Middle frontal gyrus (tissue), 1 donor: ENCODE results near the gene CFAP43.

ENCODE experiments used
- DNase-seq: peaks from one replicate; pipeline ENCODE4 v3.0.0-alpha.2; 2015; ENCODE audit warnings: low spot score; ENCODE audit errors: extremely low spot score

Gene CFAP43

GRCh38 chr10:104143829-104144228 lies 88.3 kb downstream of the CFAP43 start:
- no peak for DNase-seq

- no peak for DNase-seq
Observed at GRCh38 chr10:104142081-104142480, 90.1 kb downstream of the CFAP43 start.

GRCh38 chr10:104139221-104139620 lies 92.9 kb downstream of the CFAP43 start:
- DNase-seq, result no peak

GRCh38 chr10:104138131-104138530 lies 94.0 kb downstream of the CFAP43 start:
- no peak for DNase-seq

- DNase-seq, result no peak
Observed at GRCh38 chr10:104130041-104130440, 102.1 kb downstream of the CFAP43 start.

GRCh38 chr10:104128214-104128613 lies 104.0 kb downstream of the CFAP43 start:
- DNase-seq, result no peak

- DNase-seq, result no peak
Observed at GRCh38 chr10:104127411-104127810, 104.8 kb downstream of the CFAP43 start.

GRCh38 chr10:104123397-104123796 lies 108.8 kb downstream of the CFAP43 start:
- no peak for DNase-seq

GRCh38 chr10:104122225-104123107 lies 109.7 kb downstream of the CFAP43 start:
- no peak for DNase-seq

GRCh38 chr10:104121485-104122224 lies 110.5 kb downstream of the CFAP43 start, which contains the start of gene SFR1:
Gene SFR1 (plus strand): TSS chr10:104122171. CDS start chr10:104122184, 13 bp downstream.
- DNase-seq, result peak; percentile 98

- peak; percentile 20 for DNase-seq
Observed at GRCh38 chr10:104120903-104121484, 111.2 kb downstream of the CFAP43 start.

GRCh38 chr10:104120512-104120902 lies 111.7 kb downstream of the CFAP43 start:
- no peak for DNase-seq

GRCh38 chr10:104119996-104120395 lies 112.2 kb downstream of the CFAP43 start:
- DNase-seq, result no peak

- DNase-seq, result no peak
Observed at GRCh38 chr10:104117839-104118323, 114.3 kb downstream of the CFAP43 start.

GRCh38 chr10:104113376-104113956 lies 118.7 kb downstream of the CFAP43 start:
- no peak for DNase-seq

- no peak for DNase-seq
Observed at GRCh38 chr10:104109908-104110662, 122.1 kb downstream of the CFAP43 start.

- DNase-seq, result no peak
Observed at GRCh38 chr10:104104926-104105325, 127.2 kb downstream of the CFAP43 start.

GRCh38 chr10:104104418-104104817 lies 127.7 kb downstream of the CFAP43 start:
- DNase-seq, result no peak

GRCh38 chr10:104103956-104104355 lies 128.2 kb downstream of the CFAP43 start:
- DNase-seq, result no peak

GRCh38 chr10:104101902-104102301 lies 130.3 kb downstream of the CFAP43 start:
- no peak for DNase-seq

- no peak for DNase-seq
Observed at GRCh38 chr10:104100795-104101194, 131.4 kb downstream of the CFAP43 start.
